Measurements from ENCODE around the gene ANO4.

- TF ChIP-seq CTCF (tag by site-specific recombination; IDR thresholded peaks at IDR 0.05): no peak
- TF ChIP-seq KLF16 (tag by site-specific recombination; IDR thresholded peaks at IDR 0.05): no peak
- no peak for TF ChIP-seq ZBTB20 (tag by site-specific recombination; IDR thresholded peaks at IDR 0.05)
- TF ChIP-seq, protein P1, sequence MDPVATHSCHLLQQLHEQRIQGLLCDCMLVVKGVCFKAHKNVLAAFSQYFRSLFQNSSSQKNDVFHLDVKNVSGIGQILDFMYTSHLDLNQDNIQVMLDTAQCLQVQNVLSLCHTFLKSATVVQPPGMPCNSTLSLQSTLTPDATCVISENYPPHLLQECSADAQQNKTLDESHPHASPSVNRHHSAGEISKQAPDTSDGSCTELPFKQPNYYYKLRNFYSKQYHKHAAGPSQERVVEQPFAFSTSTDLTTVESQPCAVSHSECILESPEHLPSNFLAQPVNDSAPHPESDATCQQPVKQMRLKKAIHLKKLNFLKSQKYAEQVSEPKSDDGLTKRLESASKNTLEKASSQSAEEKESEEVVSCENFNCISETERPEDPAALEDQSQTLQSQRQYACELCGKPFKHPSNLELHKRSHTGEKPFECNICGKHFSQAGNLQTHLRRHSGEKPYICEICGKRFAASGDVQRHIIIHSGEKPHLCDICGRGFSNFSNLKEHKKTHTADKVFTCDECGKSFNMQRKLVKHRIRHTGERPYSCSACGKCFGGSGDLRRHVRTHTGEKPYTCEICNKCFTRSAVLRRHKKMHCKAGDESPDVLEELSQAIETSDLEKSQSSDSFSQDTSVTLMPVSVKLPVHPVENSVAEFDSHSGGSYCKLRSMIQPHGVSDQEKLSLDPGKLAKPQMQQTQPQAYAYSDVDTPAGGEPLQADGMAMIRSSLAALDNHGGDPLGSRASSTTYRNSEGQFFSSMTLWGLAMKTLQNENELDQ (tag by site-specific recombination; IDR thresholded peaks at IDR 0.05; ENCODE audit: low read depth): no peak
These were observed 102.7 kb downstream of the ANO4 start for GRCh38 chr12:100897240-100897639.

All from HEK293 (cell line).